Stimulated activated CD4-positive, alpha-beta T cell treated with anti-CD3 and anti-CD28 coated beads, Interleukin-4, amount 100 ng/mL, for 1 hour (primary cell): Measurements from ENCODE around the gene YPEL2.
"Not testable (repeated sequence)": the region's sequence is repeated elsewhere in the genome, so short reads cannot be mapped to it uniquely, and the experiment has no call there.

Source experiments
- DNase-seq: peaks from one replicate; pipeline ENCODE4 v3.0.0-alpha.2; 2020

The YPEL2 gene

GRCh38 chr17:59409336-59410048 lies 78.0 kb downstream of the YPEL2 start:
- DNase-seq = no peak

GRCh38 chr17:59410049-59410437 lies 78.6 kb downstream of the YPEL2 start:
- no peak for DNase-seq

- not testable (repeated sequence) for DNase-seq
Measured at GRCh38 chr17:59412431-59412830, 81.0 kb downstream of the YPEL2 start.

- DNase-seq = no peak
Measured at GRCh38 chr17:59413014-59413766, 81.7 kb downstream of the YPEL2 start.

- DNase-seq = no peak
Measured at GRCh38 chr17:59415397-59415796, 83.9 kb downstream of the YPEL2 start.

- no peak for DNase-seq
Measured at GRCh38 chr17:59416184-59416583, 84.7 kb downstream of the YPEL2 start.

- no peak for DNase-seq
Measured at GRCh38 chr17:59417452-59417851, 86.0 kb downstream of the YPEL2 start.

GRCh38 chr17:59418732-59419166 lies 87.3 kb downstream of the YPEL2 start:
- no peak for DNase-seq

- no peak for DNase-seq
Measured at GRCh38 chr17:59420901-59421300, 89.4 kb downstream of the YPEL2 start.

GRCh38 chr17:59421722-59422121 lies 90.3 kb downstream of the YPEL2 start:
- no peak for DNase-seq

GRCh38 chr17:59423137-59423724 lies 91.8 kb downstream of the YPEL2 start:
- no peak for DNase-seq

- no peak for DNase-seq
Measured at GRCh38 chr17:59423903-59424302, 92.4 kb downstream of the YPEL2 start.

GRCh38 chr17:59424331-59424730 lies 92.9 kb downstream of the YPEL2 start:
- DNase-seq = no peak

GRCh38 chr17:59425085-59425931 lies 93.9 kb downstream of the YPEL2 start:
- DNase-seq = no peak

- DNase-seq = no peak
Measured at GRCh38 chr17:59426031-59426430, 94.6 kb downstream of the YPEL2 start.

- peak; percentile 34 for DNase-seq
Measured at GRCh38 chr17:59427425-59427921, 96.0 kb downstream of the YPEL2 start.

GRCh38 chr17:59427996-59428395 lies 96.5 kb downstream of the YPEL2 start:
- DNase-seq = no peak

- DNase-seq = no peak
Measured at GRCh38 chr17:59428916-59429485, 97.5 kb downstream of the YPEL2 start.

- no peak for DNase-seq
Measured at GRCh38 chr17:59431601-59432000, 100.1 kb downstream of the YPEL2 start.

GRCh38 chr17:59432657-59433056 lies 101.2 kb downstream of the YPEL2 start:
- DNase-seq = no peak

- DNase-seq = no peak
Measured at GRCh38 chr17:59433586-59433985, 102.1 kb downstream of the YPEL2 start.

GRCh38 chr17:59434429-59434828 lies 103.0 kb downstream of the YPEL2 start:
- DNase-seq = no peak

GRCh38 chr17:59435238-59435637 lies 103.8 kb downstream of the YPEL2 start:
- DNase-seq = no peak
